GF-D8 (cell line): ENCODE measurements around the gene CAPZA1.

Experiments
- DNase-seq: peaks from one replicate; lab custom pipeline; 2025; lab: John Stamatoyannopoulos, UW

CAPZA1 gene

DNA sequence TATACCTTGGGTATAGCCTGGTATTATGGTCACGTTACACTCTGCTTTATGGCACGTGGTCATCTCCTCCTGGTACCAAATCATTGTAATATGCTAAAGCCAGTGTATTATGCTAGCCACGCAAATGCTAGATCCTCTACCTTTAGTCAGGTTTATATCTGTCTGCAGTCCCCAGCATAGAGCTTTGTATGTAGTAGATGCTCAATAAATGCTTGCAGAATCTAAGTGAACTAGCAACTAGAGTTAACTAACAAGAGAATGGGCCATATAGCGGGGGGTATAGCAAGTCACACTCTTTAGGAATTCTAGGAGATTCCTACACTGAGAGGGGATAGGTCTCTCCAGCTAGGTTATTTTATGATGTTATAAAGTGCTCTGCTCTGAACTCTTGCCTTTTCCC lies 57.9 kb downstream of the CAPZA1 start:
- DNase-seq = no peak

DNA sequence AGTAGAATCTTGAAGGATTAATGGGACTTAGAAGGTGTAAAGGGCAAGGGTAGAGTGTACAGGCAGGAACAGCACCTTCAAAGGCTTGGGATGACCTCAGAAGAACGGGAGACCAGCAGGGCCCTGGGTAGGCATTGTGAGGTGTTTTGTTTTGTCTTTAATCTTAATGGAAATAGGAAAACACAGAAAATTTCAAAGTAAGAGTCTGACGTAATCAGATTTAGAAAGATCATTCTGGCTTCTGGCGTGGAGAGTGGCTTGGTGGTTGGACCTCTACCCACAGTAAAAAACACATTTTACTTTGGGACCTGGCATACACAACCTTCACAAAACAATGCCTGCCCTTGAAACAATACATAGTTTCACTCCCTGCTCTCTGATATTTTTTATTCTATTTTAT lies 59.0 kb downstream of the CAPZA1 start:
- no peak for DNase-seq

DNA sequence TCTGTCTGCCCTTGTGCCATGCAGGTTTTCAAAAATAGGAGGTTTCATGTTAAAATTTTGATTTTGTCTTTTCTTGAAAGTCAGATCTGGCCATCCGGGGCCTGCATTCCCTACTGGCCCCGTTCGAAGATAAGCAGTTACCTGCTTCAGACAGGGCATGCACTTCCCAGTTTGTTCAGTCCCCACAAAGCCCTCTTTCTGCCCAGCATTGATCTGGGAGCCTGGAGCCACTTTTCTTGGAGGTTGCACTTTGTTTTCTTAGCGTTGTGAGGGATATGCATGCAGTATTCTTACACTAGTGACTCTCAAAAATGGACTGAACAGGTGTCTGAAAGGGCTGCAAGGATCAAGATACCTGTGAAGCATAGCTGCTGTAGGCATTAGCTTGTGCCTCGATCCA lies 66.3 kb downstream of the CAPZA1 start:
- DNase-seq = no peak

DNA sequence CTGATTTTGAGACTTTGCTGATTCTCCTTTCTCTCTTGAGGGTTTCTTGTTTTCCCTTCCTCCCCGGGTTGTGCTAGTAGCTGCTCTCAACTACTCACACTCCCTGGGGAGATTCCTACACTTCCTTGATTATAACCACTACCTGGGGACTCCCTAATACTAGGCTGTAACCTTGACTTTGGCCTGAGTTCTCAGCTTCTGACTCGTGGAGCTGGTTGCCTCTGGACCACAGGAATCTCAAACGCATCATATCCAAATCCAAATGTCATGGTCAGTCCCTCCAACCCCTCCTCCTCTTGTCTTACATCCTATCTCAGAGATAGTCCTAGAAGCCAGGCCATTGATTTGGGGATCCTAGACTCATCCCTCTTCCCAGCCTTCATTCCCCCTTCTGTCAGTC lies 66.8 kb downstream of the CAPZA1 start:
- DNase-seq = no peak

DNA sequence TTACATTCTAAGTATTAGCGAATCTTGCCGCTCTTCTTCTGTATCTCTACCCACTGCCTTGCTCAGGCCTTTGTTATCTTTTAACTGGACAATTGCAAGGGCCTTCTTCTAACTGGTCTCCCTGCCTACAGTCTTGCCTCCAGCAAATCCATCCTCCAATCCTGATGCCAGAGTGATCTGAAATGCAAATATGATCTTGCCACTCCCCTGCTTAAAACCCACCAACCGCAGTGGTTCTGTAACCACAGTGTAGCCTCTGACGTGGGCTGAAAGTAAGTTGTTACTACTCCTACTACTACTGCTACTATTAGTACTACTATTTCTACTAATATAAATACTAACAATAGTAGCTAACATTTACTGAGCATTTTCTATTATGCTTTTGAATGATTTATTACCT lies 67.2 kb downstream of the CAPZA1 start:
- DNase-seq = no peak

DNA sequence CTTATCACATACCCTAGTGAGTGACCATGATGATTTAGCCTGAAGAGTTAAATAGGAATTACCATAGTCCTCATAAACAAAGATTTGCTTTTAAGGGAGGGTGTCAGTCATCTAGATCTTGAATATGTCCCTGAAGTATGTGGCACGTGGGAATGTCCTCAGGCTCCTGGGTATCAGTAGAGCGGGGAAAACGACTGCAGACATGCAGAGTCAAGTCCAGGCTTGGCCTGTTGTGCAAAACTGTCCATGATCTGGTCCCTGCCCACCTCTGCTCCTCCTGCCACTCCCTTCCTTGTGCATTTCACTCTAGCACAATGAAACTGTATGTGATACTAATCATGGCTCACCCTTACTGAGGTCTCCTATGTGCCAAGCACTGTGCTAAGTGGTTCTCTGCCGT lies 67.7 kb downstream of the CAPZA1 start:
- DNase-seq = no peak

DNA sequence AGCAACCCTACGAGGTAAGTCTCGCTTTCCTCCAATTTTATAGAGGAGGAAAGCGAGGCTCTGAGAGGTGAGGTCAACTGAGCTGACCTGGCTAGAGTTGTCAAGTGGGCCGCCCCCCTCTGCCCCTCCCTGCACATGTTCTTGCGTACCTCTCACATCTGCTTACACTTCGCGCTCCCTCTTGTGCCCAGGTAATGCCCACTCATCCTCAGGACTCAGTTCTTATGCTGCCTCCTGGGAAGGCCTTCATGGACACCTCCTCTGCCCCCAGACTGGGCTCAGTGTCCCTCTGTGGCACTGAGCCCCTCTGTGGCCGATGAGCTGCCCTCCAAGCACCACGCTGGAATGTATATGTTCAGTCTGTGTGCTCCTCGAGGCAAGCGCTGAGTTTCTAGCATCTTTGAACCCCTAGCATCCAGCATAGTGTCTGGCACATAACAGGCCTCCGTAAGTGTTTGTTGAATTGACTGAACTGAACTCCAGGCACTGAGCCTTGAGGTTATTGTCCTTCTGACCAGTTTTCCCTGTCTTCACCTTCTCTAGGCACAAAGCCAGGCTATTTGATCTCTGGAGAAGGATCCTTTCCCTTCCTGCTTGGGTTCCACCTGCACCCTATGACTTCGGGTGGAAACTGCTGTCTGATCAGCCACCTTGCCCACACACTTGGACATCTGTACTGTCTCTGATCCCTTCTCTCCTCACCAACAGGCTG lies 68.3 kb downstream of the CAPZA1 start:
- DNase-seq = no peak

DNA sequence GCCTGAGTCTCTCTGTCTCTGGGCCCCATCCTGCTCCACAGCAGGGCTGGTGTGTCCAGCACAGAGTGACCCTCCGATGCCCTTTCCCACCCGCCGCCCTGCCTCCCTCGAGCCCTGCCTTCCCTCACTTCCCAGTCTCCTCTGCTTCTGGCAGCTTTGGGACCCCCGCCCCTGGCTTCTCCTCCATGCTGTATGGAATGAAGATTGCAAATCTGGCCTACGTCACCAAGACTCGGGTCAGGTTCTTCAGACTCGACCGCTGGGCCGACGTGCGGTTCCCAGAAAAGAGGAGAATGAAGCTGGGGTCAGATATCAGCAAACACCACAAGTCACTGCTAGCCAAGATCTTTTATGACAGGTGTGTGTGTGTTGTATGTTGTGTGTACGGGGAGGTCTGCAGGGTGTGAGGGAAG lies 69.2 kb downstream of the CAPZA1 start:
- DNase-seq = no peak

DNA sequence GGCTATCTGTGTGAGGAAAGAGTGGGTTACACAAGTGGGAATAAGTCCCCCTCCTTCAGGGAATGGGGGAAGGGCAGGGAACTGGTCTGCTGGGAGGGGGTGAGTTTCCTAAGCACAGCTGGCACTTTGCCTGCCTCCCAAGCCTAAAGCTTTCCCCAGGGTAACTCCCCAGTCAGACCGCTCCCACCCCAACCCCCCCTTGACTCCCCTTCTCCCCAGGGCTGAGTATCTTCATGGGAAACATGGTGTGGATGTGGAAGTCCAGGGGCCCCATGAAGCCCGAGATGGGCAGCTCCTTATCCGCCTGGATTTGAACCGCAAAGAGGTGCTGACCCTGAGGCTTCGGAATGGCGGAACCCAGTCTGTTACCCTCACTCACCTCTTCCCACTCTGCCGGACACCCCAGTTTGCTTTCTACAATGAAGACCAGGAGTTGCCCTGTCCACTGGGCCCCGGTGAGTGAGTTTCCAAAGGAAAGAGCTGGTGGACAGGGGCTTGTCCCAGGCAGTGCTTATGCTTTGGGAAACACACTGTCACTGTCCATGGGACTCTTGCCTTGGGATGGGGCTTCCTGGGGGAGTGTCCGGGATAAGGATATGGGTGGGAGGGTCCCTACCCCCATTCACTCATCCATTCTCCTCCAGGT lies 69.7 kb downstream of the CAPZA1 start:
- DNase-seq = no peak

DNA sequence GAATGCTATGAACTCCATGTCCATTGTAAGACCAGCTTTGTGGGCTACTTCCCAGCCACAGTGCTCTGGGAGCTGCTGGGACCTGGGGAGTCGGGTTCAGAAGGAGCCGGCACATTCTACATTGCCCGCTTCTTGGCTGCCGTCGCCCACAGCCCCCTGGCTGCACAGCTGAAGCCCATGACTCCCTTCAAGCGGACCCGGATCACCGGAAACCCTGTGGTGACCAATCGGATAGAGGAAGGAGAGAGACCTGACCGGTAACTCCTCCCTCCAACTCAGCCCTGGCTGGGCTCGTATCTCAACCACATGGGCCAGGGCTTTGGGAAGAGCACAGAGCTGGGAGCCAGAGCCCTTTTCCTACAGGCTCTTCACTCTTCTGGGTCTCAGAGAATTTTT lies 70.2 kb downstream of the CAPZA1 start:
- DNase-seq = no peak

DNA sequence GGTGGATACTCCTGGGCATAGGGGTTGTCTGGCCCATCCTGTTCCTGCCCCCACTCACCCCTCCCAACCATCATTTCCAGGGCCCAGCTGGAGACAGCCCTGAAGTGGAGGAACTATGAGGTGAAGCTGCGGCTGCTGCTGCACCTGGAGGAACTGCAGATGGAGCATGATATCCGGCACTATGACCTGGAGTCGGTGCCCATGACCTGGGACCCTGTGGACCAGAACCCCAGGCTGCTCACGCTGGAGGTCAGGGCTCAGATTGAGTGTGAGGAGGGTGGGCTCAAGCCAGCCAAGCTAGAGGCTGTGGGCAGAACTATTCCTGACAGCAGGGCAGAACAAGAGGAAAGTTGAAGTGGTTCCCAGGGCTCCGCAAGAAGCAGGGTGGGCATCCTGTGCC lies 73.0 kb downstream of the CAPZA1 start:
- no peak for DNase-seq

DNA sequence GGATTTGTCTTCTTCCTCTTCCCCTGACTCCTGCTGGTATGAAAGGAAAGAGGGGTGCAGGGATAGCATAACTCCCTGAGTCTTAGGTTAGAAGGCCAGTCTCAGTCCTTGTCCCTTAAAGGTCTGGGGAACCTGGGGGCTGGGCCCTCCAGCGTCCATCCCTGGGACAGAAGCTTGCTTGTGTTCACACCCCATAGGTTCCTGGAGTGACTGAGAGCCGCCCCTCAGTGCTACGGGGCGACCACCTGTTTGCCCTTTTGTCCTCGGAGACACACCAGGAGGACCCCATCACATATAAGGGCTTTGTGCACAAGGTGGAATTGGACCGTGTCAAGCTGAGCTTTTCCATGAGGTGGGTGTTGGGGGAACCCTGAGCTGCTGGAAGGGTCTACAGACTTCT lies 74.2 kb downstream of the CAPZA1 start:
- DNase-seq = no peak

DNA sequence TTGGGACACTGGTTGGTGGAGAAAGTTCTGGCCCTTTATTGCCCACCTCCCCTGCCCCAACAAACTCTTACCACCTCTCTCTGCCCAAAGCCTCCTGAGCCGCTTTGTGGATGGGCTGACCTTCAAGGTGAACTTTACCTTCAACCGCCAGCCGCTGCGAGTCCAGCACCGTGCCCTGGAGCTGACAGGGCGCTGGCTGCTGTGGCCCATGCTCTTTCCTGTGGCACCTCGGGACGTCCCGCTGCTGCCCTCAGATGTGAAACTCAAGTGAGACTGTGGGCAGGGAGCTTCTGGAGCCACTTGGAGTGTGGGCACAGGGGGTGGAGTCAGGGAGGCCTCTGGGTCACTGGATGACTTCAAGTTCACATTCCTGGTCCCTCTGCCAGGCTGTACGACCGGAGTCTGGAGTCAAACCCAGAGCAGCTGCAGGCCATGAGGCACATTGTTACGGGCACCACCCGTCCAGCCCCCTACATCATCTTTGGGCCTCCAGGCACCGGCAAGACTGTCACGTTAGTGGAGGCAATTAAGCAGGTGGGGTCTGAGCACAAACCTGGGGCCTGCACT lies 74.8 kb downstream of the CAPZA1 start:
- DNase-seq = no peak

DNA sequence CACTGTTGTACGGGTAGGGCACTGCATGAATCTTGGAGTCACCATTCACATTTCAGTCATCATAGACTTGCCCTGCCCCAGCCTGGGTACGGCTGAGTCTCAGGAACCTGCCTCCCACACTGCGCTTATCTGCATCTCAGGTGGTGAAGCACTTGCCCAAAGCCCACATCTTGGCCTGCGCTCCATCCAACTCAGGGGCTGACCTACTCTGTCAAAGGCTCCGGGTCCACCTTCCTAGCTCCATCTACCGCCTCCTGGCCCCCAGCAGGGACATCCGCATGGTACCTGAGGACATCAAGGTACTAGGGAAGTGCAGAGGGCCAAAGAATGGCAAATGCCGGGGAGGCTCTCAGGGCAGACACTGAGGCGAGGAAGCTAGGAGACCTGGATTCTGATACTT lies 75.6 kb downstream of the CAPZA1 start:
- no peak for DNase-seq

DNA sequence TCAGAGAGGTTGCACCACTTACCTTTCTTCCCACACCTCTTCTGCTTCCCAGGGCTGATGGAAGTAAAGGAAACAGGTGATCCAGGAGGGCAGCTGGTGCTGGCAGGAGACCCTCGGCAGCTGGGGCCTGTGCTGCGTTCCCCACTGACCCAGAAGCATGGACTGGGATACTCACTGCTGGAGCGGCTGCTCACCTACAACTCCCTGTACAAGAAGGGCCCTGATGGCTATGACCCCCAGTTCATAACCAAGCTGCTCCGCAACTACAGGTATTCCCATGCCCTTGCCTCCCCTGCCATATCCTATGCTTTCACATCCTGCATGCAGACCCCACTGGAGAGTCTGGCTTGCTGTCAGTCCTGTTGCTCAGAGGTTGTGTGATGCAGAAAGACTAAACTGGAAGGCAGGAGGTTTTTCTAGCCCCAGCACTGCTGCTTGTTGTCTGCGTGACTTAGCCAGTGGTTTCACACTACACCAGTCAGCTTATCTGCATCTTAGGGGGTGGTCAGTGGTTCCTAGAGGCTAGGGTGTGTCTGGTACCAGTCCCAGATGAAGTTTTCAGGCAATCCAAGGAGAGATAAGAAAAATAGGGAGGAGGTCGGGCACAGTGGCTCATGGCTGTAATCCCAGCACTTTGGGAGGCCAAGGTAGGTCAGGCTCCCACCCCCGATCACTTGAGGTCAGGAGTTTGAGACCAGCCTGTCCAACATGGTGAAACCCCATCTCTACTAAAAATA lies 77.1 kb downstream of the CAPZA1 start:
- DNase-seq = no peak

DNA sequence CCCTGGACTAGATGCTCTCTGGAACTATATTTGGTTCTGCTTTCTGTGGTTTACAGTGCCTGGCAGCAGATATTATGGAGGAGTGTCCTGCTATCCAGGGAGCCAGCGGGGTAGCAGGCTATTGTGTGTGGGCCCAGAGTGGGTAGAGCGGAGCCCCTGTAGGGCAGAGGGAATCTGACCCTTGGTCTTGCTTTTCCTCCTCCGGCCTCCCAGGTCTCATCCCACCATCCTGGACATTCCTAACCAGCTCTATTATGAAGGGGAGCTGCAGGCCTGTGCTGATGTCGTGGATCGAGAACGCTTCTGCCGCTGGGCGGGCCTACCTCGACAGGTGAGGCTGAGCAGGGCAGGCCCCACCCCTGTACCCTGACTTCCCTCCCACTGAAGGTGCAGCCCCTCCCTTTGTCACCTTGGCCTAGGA lies 78.2 kb downstream of the CAPZA1 start:
- DNase-seq = no peak

DNA sequence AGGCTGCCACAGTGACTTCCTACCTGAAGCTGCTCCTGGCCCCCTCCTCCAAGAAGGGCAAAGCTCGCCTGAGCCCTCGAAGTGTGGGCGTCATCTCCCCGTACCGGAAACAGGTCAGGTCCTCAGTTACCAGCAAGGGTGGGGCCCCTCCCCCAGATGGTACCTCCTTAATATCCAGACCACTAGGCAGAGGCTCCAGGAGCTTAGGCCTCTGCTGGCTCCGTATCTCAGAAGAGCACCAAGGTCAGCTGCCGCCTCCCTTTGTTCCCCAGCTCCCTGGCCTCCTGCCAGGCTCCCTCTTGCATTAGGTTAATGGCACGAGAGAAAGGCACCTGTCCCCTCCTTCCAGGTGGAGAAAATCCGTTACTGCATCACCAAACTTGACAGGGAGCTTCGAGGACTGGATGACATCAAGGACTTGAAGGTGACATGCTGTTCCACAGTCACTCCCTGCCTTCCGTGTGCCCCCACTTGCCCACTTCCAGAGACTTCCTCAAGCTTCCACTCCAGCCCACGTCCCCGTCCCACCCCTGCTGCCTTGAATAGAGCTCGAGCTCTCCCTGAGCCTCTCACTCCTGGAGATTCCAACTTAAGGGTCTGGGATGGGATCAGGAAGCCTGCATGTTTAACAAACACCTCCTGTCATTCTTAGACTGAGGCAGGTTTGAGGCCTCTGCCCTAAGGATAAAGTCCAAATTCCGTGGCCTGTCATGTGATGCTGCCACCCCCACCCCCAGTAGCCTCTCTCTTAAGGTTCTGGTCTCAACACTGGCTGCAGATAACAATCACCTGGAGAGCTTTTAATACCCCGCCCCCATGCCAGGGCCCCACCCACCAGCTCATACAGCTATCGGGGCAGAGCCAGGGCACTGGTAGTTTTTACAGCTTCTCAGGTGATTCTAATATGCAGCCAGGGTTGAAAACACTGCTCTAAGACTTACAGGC lies 79.0 kb downstream of the CAPZA1 start:
- DNase-seq = no peak

DNA sequence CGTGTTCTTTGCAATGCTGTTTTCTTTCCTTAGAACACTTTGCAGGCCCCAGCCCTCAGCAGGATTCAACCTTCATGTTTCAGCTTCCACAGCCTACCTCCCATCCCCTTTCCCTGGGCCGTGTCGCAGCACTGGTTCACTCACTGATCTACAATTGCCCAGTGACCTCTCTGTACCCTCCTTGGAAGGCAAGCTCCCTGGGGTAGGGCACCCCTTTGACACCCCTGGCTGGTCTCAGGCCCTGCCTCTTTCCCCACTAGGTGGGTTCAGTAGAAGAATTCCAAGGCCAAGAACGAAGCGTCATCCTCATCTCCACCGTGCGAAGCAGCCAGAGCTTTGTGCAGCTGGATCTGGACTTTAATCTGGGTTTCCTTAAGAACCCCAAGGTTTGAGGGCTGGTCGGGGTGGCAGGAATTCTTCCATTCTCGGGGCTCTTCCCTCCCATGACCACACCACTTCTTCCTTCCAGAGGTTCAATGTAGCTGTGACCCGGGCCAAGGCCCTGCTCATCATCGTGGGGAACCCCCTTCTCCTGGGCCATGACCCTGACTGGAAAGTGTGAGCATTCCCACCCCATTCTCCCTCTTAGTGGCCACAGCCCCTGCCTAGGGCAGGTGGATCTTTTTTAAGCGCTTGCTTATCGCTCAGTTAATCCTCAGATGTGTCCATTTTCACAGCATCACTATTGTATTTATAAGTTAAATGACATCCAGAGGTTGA lies 80.0 kb downstream of the CAPZA1 start:
- DNase-seq = no peak

DNA sequence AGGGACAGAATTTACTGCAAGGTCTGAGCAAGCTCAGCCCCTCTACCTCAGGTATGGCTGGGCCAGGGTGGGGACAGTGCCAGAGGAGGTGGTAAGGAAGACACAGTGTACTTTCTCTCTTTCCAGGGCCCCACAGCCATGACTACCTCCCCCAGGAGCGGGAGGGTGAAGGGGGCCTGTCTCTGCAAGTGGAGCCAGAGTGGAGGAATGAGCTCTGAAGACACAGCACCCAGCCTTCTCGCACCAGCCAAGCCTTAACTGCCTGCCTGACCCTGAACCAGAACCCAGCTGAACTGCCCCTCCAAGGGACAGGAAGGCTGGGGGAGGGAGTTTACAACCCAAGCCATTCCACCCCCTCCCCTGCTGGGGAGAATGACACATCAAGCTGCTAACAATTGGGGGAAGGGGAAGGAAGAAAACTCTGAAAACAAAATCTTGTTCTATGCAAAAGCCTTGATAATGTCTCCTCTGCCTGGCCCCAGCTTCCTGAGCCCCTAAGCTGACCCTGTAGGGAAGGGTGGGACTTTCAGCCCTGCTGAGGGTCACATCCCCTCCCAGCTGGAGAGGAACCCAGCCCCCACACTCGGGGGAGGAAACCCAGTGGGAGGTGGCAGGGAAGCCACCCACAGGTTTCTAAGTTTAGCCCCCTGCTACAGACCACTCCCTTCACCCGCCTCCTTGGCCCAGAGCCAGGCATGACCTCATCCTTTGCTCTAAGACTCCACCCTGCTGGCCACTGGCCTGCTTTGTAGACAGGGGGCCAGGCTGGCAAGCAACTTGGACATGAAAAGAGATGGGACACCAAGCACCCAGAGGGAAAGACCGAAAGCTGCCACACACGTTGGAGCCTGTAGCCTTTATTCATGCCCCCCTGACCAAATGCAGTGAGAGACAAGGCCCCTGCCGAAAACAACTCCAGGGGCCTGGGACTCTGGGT lies 80.9 kb downstream of the CAPZA1 start:
- DNase-seq = peak; percentile 21
